GM18520 (cell line): ENCODE results near the gene RPTOR.
"Not testable (repeated sequence)": the region's sequence is repeated elsewhere in the genome, so short reads cannot be mapped to it uniquely, and the experiment has no call there.

Experiments used
- ATAC-seq: cut with Tn5 transposase; IDR thresholded peaks from one replicate; pipeline ENCODE4 v1.9.1; 2021; ENCODE audit not compliant: unreplicated experiment

The RPTOR gene

GRCh38 chr17:80512233-80512632, 32.4 kb upstream of the RPTOR start:
- no peak for ATAC-seq

DNA sequence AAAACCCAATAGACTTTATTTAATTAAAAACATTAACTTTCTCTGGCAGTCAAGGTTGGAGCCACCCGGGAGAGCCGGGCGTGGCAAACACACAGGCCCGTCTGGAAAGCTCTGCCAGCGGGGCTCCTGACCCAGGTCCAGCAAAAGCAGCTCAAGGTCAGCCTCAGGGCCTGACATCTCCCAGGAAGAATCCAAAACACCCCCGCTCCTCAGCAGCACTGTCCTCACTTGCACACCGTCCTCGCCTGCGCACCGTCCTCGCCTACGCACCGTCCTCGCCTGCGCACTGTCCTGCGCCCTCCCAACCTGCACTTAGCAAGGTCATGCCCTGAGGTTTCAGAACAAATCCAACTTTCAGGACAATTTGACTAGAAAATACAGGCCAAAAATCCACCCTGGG, 31.4 kb upstream of the RPTOR start:
- no peak for ATAC-seq

- ATAC-seq = no peak
Measured at GRCh38 chr17:80513892-80514291, 30.7 kb upstream of the RPTOR start.

- ATAC-seq = no peak
Measured at GRCh38 chr17:80516171-80516932, 28.3 kb upstream of the RPTOR start.

DNA sequence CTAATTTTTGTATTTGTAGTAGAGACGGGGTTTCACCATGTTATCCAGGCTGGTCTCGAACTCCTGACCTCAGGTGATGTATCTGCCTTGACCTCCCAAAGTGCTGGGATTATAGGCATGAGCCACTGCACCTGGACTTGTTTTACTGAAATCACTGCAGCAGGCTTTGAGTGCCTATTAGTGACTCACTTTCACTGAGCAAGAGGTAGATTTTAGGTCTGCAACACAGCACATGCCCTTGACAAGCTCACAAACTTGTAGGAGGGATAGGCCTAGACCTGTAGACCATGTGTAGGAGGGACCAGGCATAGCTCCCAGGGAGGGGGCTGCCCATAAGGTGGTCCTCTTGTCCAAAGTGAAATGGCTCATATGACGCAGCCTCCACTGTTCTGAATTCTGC, 27.0 kb upstream of the RPTOR start:
- ATAC-seq = no peak

GRCh38 chr17:80518392-80518791, 26.2 kb upstream of the RPTOR start:
- no peak for ATAC-seq

DNA sequence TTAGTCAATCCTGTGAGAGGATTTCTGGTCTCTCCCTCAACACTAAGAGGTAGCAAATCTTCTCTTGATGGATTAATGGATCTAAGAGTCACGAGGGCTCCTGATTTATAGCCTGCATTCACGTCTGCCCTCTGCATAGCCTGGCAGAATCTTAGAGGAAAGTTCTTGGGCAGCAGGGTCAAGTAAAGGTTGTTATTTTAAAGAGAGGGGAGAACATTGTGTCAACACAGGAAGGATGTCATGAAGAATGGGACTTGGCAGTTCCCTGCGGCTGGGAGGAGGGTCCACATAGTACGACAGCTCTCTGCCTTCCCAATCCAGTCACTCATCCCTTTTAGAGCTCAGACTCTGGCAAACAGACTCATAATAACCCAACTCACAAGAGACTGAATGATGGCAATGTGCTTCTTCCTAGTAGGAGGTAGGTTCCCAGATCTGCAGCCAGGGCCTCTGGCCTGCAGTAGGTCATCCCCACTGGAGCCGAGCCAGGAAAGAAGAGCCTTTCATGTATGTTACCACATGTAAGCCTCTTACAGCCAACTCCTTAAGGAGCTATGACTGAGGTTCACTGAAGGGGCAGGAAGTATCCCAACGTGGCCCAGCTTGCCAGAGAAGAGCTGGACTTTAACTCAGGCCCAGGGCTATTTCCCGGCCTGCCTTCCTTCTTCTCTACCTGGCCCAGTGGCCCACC, 25.4 kb upstream of the RPTOR start:
- ATAC-seq = no peak

- no peak for ATAC-seq
Measured at GRCh38 chr17:80520810-80521455, 23.7 kb upstream of the RPTOR start.

DNA sequence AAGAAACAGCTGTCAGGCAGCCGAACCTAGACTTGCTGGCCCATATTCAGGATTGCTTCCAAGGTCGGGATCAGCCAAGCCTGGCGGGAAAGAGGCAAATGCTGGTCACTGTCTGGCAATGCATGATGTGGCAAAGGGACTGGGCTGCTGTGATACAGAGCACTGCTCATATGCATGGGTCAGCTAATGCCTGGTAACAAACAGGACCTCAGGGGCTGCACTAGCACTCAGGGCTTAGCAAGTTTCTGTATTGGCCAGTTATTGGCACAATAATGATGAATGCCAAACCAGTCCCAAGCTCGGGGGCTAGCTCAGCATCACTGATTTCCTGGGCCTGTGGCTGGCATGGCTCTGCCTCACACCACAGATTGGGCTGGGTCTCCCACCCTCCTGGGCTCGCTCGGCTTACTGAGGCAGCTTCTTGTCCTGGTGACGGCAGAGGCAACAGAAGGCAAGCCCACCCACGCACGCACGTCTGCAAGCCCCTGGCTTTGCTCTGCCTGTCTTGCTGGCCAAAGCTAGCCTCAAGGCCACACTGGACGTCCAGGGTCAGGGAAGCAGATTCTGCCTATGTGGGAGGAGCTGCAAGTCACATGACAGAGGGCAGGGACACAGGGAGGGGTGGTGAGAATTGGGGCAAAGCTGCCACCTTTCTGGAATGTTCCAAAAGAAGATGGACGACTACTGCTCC, 21.4 kb upstream of the RPTOR start:
- no peak for ATAC-seq

DNA sequence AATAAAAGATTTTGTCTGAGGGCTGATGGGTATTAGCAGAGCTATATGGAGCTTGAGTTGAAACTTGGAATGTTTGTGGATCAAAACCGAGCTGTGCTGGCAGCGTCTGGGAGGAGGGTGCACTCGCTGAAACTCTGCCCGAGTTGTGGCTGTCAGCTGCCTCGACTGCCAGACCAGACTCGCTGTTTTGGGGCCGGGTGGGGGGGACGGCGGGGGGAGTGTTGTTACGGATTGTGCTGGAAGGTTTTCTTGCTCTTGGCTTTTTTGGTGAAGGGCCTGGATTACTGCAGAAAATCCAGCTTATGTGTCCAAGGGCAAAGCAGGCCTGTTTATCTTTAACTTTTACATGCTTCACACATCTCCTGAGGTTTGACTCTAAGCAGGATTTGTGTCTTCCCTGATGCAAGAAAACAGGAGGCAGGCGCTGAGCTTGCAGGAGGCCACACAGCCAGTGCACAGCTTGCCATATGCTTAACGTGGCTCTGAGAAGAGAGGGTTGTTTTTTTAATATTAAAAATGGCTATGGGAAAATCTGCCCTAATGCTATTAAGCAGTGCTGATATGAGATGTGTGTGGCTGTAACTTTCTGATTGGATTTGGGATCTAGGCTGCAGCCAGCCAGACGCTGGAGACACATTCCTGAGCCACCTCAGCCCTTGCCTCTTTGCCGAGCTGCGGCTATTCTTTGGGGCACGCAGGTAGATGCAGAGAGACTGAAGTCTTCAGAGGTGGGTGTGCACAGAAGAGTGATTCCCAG, 20.5 kb upstream of the RPTOR start:
- ATAC-seq = no peak

- ATAC-seq = no peak
Measured at GRCh38 chr17:80526116-80526910, 18.3 kb upstream of the RPTOR start.

- no peak for ATAC-seq
Measured at GRCh38 chr17:80527016-80527645, 17.5 kb upstream of the RPTOR start.

GRCh38 chr17:80528536-80528935, 16.1 kb upstream of the RPTOR start:
- no peak for ATAC-seq

- ATAC-seq = no peak
Measured at GRCh38 chr17:80529104-80529903, 15.3 kb upstream of the RPTOR start.

DNA sequence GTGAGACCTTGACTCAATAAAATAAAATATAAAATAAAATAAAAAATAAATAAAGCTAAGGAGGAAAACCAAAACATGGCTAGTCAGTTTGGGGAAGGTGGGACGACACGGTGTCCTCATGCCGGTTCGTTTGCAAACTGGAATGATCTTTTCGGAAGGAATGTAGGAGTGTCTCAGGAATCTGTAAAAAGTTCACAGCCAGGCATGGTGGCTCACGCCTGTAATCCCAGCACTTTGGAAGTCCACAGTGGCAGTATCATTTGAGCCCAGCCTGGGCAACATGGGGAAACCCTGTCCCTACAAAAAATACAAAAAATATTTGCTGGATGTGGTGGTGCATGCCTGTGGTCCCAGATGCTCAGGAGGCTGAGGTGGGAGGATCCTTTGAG, 14.7 kb upstream of the RPTOR start:
- no peak for ATAC-seq

GRCh38 chr17:80531400-80531799, 13.2 kb upstream of the RPTOR start:
- ATAC-seq = no peak

GRCh38 chr17:80537386-80537785, 7.3 kb upstream of the RPTOR start:
- not testable (repeated sequence) for ATAC-seq

- no peak for ATAC-seq
Measured at GRCh38 chr17:80538484-80538883, 6.2 kb upstream of the RPTOR start.
